Liver (tissue), 3 donors: ENCODE data around the gene CAVIN1.

Source experiments
- CTCF ChIP-seq: fragments of 150-350 bp; IDR thresholded peaks from 2 replicates; pipeline ENCODE4 v1.5.1; 2017; ENCODE audit warnings: improper control_type of control experiment, low read depth, low read length; ENCODE audit not compliant: missing input control
- EGR1 ChIP-seq, 2 donors: IDR thresholded peaks; 2 replicates each; pipeline ENCODE4 v1.6.1; 2016 to 2018; ENCODE audit warnings: antibody characterized with exemption in 2 of 2, low read depth in 2 of 2
- JUND ChIP-seq, 2 donors: IDR thresholded peaks; 2 replicates each; pipeline ENCODE4 v1.6.1; 2016; ENCODE audit warnings: antibody characterized with exemption in 2 of 2
- RAD21 ChIP-seq, 2 donors: IDR thresholded peaks; 2 replicates each; pipeline ENCODE4 v1.6.1; 2016; ENCODE audit warnings: antibody characterized with exemption in 2 of 2, mild to moderate bottlenecking in 2 of 2
- TAF1 ChIP-seq: conservative IDR thresholded peaks from 2 replicates; pipeline ENCODE4 v1.6.1; 2016; ENCODE audit warnings: antibody characterized with exemption, mild to moderate bottlenecking
- TF ChIP-seq, protein P1 (sequence below): IDR thresholded peaks from 2 replicates; pipeline ENCODE4 v1.6.1; 2016; ENCODE audit warnings: antibody characterized with exemption, mild to moderate bottlenecking
- donor health status: healthy.
- donor health status: healthy.

DNA sequence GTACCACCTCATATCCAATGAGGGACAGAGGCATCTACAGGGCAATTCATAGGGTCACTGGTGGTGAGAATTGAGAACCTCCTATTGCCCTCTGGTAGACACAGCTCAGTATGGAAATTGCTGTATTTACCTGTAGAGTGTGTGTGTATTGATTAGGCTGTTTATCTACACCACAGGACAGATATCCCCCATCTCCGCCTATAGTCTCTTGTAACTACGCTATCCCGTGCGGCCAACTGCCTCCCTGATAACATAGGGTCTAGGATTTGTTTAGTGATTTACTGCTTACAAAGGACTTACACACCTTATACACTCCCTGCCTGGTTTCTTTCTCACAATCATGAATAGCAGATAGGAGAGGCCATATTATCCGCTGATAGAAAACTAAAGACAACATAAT is 33.2 kb downstream of the CAVIN1 start:
- TF ChIP-seq JUND (IDR thresholded peaks at IDR 0.05) (no peak), CTCF (no peak), TAF1 (no peak), RAD21 (IDR thresholded peaks at IDR 0.05) (no peak), EGR1 (IDR thresholded peaks at IDR 0.05; ENCODE audit: low read depth in 2 of 2) (no peak)
- TF ChIP-seq, protein P1, sequence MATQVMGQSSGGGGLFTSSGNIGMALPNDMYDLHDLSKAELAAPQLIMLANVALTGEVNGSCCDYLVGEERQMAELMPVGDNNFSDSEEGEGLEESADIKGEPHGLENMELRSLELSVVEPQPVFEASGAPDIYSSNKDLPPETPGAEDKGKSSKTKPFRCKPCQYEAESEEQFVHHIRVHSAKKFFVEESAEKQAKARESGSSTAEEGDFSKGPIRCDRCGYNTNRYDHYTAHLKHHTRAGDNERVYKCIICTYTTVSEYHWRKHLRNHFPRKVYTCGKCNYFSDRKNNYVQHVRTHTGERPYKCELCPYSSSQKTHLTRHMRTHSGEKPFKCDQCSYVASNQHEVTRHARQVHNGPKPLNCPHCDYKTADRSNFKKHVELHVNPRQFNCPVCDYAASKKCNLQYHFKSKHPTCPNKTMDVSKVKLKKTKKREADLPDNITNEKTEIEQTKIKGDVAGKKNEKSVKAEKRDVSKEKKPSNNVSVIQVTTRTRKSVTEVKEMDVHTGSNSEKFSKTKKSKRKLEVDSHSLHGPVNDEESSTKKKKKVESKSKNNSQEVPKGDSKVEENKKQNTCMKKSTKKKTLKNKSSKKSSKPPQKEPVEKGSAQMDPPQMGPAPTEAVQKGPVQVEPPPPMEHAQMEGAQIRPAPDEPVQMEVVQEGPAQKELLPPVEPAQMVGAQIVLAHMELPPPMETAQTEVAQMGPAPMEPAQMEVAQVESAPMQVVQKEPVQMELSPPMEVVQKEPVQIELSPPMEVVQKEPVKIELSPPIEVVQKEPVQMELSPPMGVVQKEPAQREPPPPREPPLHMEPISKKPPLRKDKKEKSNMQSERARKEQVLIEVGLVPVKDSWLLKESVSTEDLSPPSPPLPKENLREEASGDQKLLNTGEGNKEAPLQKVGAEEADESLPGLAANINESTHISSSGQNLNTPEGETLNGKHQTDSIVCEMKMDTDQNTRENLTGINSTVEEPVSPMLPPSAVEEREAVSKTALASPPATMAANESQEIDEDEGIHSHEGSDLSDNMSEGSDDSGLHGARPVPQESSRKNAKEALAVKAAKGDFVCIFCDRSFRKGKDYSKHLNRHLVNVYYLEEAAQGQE = no peak
